Osteocyte (in vitro differentiated cells): ENCODE data around the gene ARTN. TPM values are rescaled to one million over a fixed set of nuclear protein-coding genes. Genes with fewer than 3 reads are reported as not detected.
A peak's percentile ranks its signal among the peaks of the same experiment; 100 is the strongest.

Source experiments
- DNase-seq: peaks from one replicate; pipeline ENCODE4 v3.0.0; 2021; ENCODE audit warnings: mixed read lengths; ENCODE audit not compliant: unreplicated experiment; ENCODE audit errors: extremely low spot score
- H3K27ac Mint-ChIP-seq: one replicate; pipeline ENCODE4 v1.8.0; 2021; ENCODE audit warnings: mild to moderate bottlenecking, mixed read lengths; ENCODE audit not compliant: unreplicated experiment
- H3K27me3 Mint-ChIP-seq: one replicate; pipeline ENCODE4 v1.8.0; 2021; ENCODE audit warnings: mixed read lengths; ENCODE audit not compliant: unreplicated experiment
- H3K36me3 Mint-ChIP-seq: one replicate; pipeline ENCODE4 v1.8.0; 2021; ENCODE audit warnings: mixed read lengths; ENCODE audit not compliant: unreplicated experiment
- H3K4me1 Mint-ChIP-seq: one replicate; pipeline ENCODE4 v1.8.0; 2021; ENCODE audit warnings: mixed read lengths; ENCODE audit not compliant: unreplicated experiment
- H3K4me3 Mint-ChIP-seq: one replicate; pipeline ENCODE4 v1.8.0; 2021; ENCODE audit warnings: mild to moderate bottlenecking, moderate library complexity, mixed read lengths; ENCODE audit not compliant: unreplicated experiment
- H3K9me3 Mint-ChIP-seq: one replicate; pipeline ENCODE4 v1.8.0; 2021; ENCODE audit warnings: mixed read lengths; ENCODE audit not compliant: unreplicated experiment
- CTCF ChIP-seq: fragments of 200-600 bp; sonication (generic); IDR thresholded peaks from 2 replicates; pipeline ENCODE4 v1.5.0; 2021; ENCODE audit warnings: antibody characterized with exemption, mild to moderate bottlenecking, moderate library complexity
- total RNA-seq: library from RNA; stranded (reverse); gene quantifications from 2 replicates; pipeline ENCODE4 v1.2.1, GENCODE V29; 2021

Gene ARTN
- total RNA-seq, 1 donor from 2014 or later: 1.1 TPM

GRCh38 chr1:43979261-43979527, 45.6 kb downstream of the ARTN start:
- Mint-ChIP-seq H3K4me3 (no peak overlapping the region), H3K27me3 (no peaks in the 10 kb centered on the region), H3K4me1 (peaks cover 52% of the 10 kb centered on the region)

DNA sequence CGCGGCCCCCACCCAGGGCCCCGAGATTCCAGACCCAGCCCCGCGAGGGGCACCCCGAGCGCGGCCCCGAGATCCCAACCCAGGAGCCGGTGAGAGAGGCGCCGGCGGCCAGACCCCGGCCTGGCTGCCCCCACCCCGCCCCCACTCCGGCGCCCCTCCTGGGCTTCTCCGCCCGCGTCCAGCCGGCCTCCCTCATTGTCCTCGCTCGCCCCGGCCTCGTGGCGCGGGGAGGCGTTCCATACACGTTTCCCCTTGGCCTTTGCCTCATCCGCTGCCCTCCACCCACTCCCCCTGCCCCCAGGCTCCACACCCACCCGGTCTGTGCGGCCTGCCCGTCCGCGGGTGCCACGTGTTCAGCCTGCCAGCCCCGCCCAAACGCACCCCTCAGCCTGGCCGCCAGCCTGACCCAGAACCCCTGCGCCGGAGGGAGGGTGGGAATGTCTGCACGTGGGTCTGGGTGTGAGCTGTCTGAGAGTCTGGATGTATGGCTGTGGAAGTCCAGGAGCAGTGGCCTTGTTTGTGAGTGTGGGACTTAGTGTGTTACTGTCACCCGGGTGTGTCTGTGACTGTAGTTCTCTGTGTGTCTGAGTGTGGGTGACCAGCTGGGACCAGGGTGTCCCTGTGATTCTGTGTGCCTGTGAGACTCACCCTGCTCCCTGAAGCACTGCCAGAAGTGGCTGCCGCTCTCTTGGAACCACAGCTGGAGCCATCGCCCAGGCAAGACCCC, 46.1 kb downstream of the ARTN start:
- Mint-ChIP-seq H3K4me1 (peaks cover 51% of the 10 kb centered on the region), H3K27me3 (no peaks in the 10 kb centered on the region), H3K27ac (peak overlapping the region; percentile 81), H3K36me3 (peaks cover 16% of the 10 kb centered on the region), H3K9me3 (no peaks in the 10 kb centered on the region), H3K4me3 (peak overlapping the region; percentile 83)
- no peak for TF ChIP-seq CTCF
- DNase-seq: no peak

More at GRCh38 chr1:43979261-43979527, 45.6 kb downstream of the ARTN start:
- Mint-ChIP-seq H3K27ac (no peak overlapping the region), H3K9me3 (no peaks in the 10 kb centered on the region), H3K36me3 (peaks cover 16% of the 10 kb centered on the region)
- DNase-seq: no peak
- TF ChIP-seq CTCF: no peak

GRCh38 chr1:43980255-43981134, 46.9 kb downstream of the ARTN start:
- H3K9me3 Mint-ChIP-seq: no peaks in the 10 kb centered on the region
- no peak for DNase-seq
- no peak for TF ChIP-seq CTCF
- H3K4me1 Mint-ChIP-seq: peaks cover 51% of the 10 kb centered on the region
- H3K27me3 Mint-ChIP-seq: no peaks in the 10 kb centered on the region
- H3K36me3 Mint-ChIP-seq: peaks cover 17% of the 10 kb centered on the region
- peak overlapping the region; percentile 83 for H3K4me3 Mint-ChIP-seq
- H3K27ac Mint-ChIP-seq: peak overlapping the region; percentile 81

GRCh38 chr1:43981135-43981491, 47.5 kb downstream of the ARTN start:
- Mint-ChIP-seq H3K36me3 (peaks cover 17% of the 10 kb centered on the region), H3K4me1 (peaks cover 46% of the 10 kb centered on the region), H3K9me3 (no peaks in the 10 kb centered on the region), H3K27ac (no peak overlapping the region), H3K27me3 (no peaks in the 10 kb centered on the region), H3K4me3 (no peak overlapping the region)
- TF ChIP-seq CTCF: no peak
- no peak for DNase-seq

- no peaks in the 10 kb centered on the region for H3K27me3 Mint-ChIP-seq
- no peak for TF ChIP-seq CTCF
- H3K9me3 Mint-ChIP-seq: no peaks in the 10 kb centered on the region
- H3K36me3 Mint-ChIP-seq: peaks cover 19% of the 10 kb centered on the region
- no peak for DNase-seq
- H3K27ac Mint-ChIP-seq: no peak overlapping the region
- H3K4me3 Mint-ChIP-seq: no peak overlapping the region
- peaks cover 43% of the 10 kb centered on the region for H3K4me1 Mint-ChIP-seq
Measured at GRCh38 chr1:43981636-43982035, 48.0 kb downstream of the ARTN start.
